ENCODE data around the gene HIGD1C.
"Not testable (repeated sequence)": the region's sequence is repeated elsewhere in the genome, so short reads cannot be mapped to it uniquely, and the experiment has no call there.

Gene HIGD1C

GRCh38 chr12:50933459-50934124 lies 18.8 kb upstream of the HIGD1C start:
- DNase-seq (ENCODE audit: low read depth in 2 of 2): no peak

GRCh38 chr12:50934371-50934851 lies 17.9 kb upstream of the HIGD1C start:
- DNase-seq (ENCODE audit: low read depth in 2 of 2): no peak

GRCh38 chr12:50934981-50935807 lies 17.1 kb upstream of the HIGD1C start:
- DNase-seq (ENCODE audit: low read depth in 2 of 2): no peak

- DNase-seq (ENCODE audit: low read depth in 2 of 2): no peak
Measured at GRCh38 chr12:50936821-50937530, 15.4 kb upstream of the HIGD1C start.

GRCh38 chr12:50937653-50938052 lies 14.7 kb upstream of the HIGD1C start:
- DNase-seq (ENCODE audit: low read depth in 2 of 2): no peak

GRCh38 chr12:50947933-50948626 lies 4.3 kb upstream of the HIGD1C start:
- no peak for DNase-seq (ENCODE audit: low read depth in 2 of 2)

GRCh38 chr12:50948798-50949197 lies 3.5 kb upstream of the HIGD1C start:
- no peak for DNase-seq (ENCODE audit: low read depth in 2 of 2)

GRCh38 chr12:50949801-50950302 lies 2.5 kb upstream of the HIGD1C start:
- no peak for DNase-seq (ENCODE audit: low read depth in 2 of 2)

- DNase-seq (ENCODE audit: low read depth in 2 of 2): no peak
Measured at GRCh38 chr12:50951112-50951511, 1.2 kb upstream of the HIGD1C start.

GRCh38 chr12:50953047-50953446 lies 703 bp downstream of the HIGD1C start:
- no peak for DNase-seq (ENCODE audit: low read depth in 2 of 2)

GRCh38 chr12:50954789-50955188 lies 2.4 kb downstream of the HIGD1C start:
- not testable (repeated sequence) for DNase-seq (ENCODE audit: low read depth in 2 of 2)

GRCh38 chr12:50955288-50955687 lies 2.9 kb downstream of the HIGD1C start:
- DNase-seq (ENCODE audit: low read depth in 2 of 2): no peak

GRCh38 chr12:50955697-50956096 lies 3.4 kb downstream of the HIGD1C start:
- DNase-seq (ENCODE audit: low read depth in 2 of 2): no peak

- no peak for DNase-seq (ENCODE audit: low read depth in 2 of 2)
Measured at GRCh38 chr12:50960130-50960529, 7.8 kb downstream of the HIGD1C start.

- no peak for DNase-seq (ENCODE audit: low read depth in 2 of 2)
Measured at GRCh38 chr12:50961708-50962107, 9.4 kb downstream of the HIGD1C start.

- no peak for DNase-seq (ENCODE audit: low read depth in 2 of 2)
Measured at GRCh38 chr12:50964432-50964831, 12.1 kb downstream of the HIGD1C start.

- DNase-seq (ENCODE audit: low read depth in 2 of 2): peak in 1 of 2 experiments; percentile 21
Measured at GRCh38 chr12:50971946-50972345, 19.6 kb downstream of the HIGD1C start.

GRCh38 chr12:50979369-50980052 lies 27.2 kb downstream of the HIGD1C start:
- no peak for DNase-seq (ENCODE audit: low read depth in 2 of 2)

- no peak for DNase-seq (ENCODE audit: low read depth in 2 of 2)
Measured at GRCh38 chr12:50980545-50980944, 28.2 kb downstream of the HIGD1C start.

- DNase-seq (ENCODE audit: low read depth in 2 of 2): no peak
Measured at GRCh38 chr12:50981319-50982239, 29.2 kb downstream of the HIGD1C start.

Measured in fibroblast of skin of left biceps (primary cell).